Keratinocyte (primary cell): ENCODE data around the gene CAPN11. TPM values are rescaled to one million over a fixed set of nuclear protein-coding genes. Genes with fewer than 3 reads are reported as not detected.

Experiments
- DNase-seq: peaks from one replicate; pipeline ENCODE4 v3.0.0-alpha.2; 2011; ENCODE audit warnings: low read depth, missing footprints, low spot score
- FAIRE-seq: peaks from 2 replicates; lab custom pipeline; 2011; peaks lifted over from hg19 to GRCh38; lab: Jason Lieb, UNC
- H2AFZ ChIP-seq: 2 replicates; pipeline ENCODE4 v1.6.0; 2012; ENCODE audit warnings: low read length, control low read depth, inconsistent platforms; ENCODE audit not compliant: control insufficient read depth
- H3K27ac ChIP-seq: 2 replicates; pipeline ENCODE4 v1.5.1; 2011; ENCODE audit warnings: low read length; ENCODE audit not compliant: control insufficient read depth, insufficient read depth
- H3K27me3 ChIP-seq: 3 replicates; pipeline ENCODE4 v1.6.0; 2011; ENCODE audit warnings: low read length; ENCODE audit not compliant: control insufficient read depth, insufficient read depth; ENCODE audit errors: extremely low read depth
- H3K36me3 ChIP-seq, 2 experiments: 2 replicates in 1 of 2; 3 replicates in 1 of 2; pipeline ENCODE4 v1.5.1; 2011; ENCODE audit warnings: low read length in 2 of 2, mild to moderate bottlenecking in 1 of 2; ENCODE audit not compliant: control insufficient read depth in 2 of 2, insufficient read depth in 2 of 2; ENCODE audit errors: extremely low read depth in 1 of 2
- H3K4me1 ChIP-seq: 3 replicates; pipeline ENCODE4 v1.5.1; 2011; ENCODE audit warnings: low read length; ENCODE audit not compliant: control insufficient read depth, insufficient read depth; ENCODE audit errors: extremely low read depth
- H3K4me2 ChIP-seq: 3 replicates; pipeline ENCODE4 v1.6.0; 2011; ENCODE audit warnings: low read depth, low read length; ENCODE audit not compliant: control insufficient read depth, insufficient read depth; ENCODE audit errors: extremely low read depth
- H3K4me3 ChIP-seq, 3 experiments: fragments of 200-600 bp in 1 of 3; sonication (generic) in 1 of 3; 2 replicates in 2 of 3; 3 replicates in 1 of 3; pipeline ENCODE4 v1.5.1; 2011 to 2016; ENCODE audit warnings: low read length in 3 of 3, mild to moderate bottlenecking in 3 of 3, control low read depth in 2 of 3, inconsistent platforms in 1 of 3, low read depth in 1 of 3, mixed read lengths in 1 of 3, mixed run types in 1 of 3, moderate library complexity in 1 of 3; ENCODE audit not compliant: control insufficient read depth in 2 of 3, insufficient read depth in 2 of 3; ENCODE audit errors: extremely low read depth in 1 of 3
- H3K79me2 ChIP-seq: 2 replicates; pipeline ENCODE4 v1.6.0; 2012; ENCODE audit warnings: low read length; ENCODE audit not compliant: control insufficient read depth, insufficient read depth
- H3K9ac ChIP-seq: 3 replicates; pipeline ENCODE4 v1.6.0; 2011; ENCODE audit warnings: low read length; ENCODE audit not compliant: control insufficient read depth, insufficient read depth; ENCODE audit errors: extremely low read depth
- H3K9me1 ChIP-seq: 3 replicates; pipeline ENCODE4 v1.6.0; 2011; ENCODE audit warnings: low read length; ENCODE audit not compliant: control insufficient read depth, insufficient read depth; ENCODE audit errors: extremely low read depth
- H3K9me3 ChIP-seq: 2 replicates; pipeline ENCODE4 v1.5.1; 2012; ENCODE audit warnings: low read depth, low read length; ENCODE audit not compliant: control insufficient read depth
- H4K20me1 ChIP-seq: 3 replicates; pipeline ENCODE4 v1.6.0; 2011; ENCODE audit warnings: low read length; ENCODE audit not compliant: control insufficient read depth, insufficient read depth; ENCODE audit errors: extremely low read depth
- EZH2 ChIP-seq: IDR thresholded peaks from one replicate; pipeline ENCODE4 v1.6.1; 2012; ENCODE audit warnings: inconsistent platforms, mild to moderate bottlenecking, low read length, moderate library complexity
- dilution Hi-C: fragments of 300-500 bp; cut with MboI; formaldehyde crosslinking; loops from one replicate; pipeline ENCODE4 v1.7.0; 2020; ENCODE audit warnings: low sequenced_read_pairs; ENCODE audit not compliant: extremely low pct_ligation_motif_present
- polyA plus RNA-seq, 5 experiments: library from polyadenylated mRNA; depleted of rRNA in 3 of 5; stranded (reverse) in 3 of 5; stranded (forward) in 1 of 5; unstranded in 1 of 5; fragments of >200 nt; gene quantifications; 1 replicate in 1 of 5; 2 replicates in 3 of 5; 3 replicates in 1 of 5; pipeline versions ENCODE4 v1.2.1 to v1.2.3, GENCODE V29; 2011 to 2012; ENCODE audit warnings: missing spikeins in 2 of 5, low read depth in 1 of 5, low replicate concordance in 1 of 5
- TF ChIP-seq, protein P1 (sequence below), 3 experiments: IDR thresholded peaks in 1 of 3; conservative IDR thresholded peaks in 1 of 3; optimal IDR thresholded peaks in 1 of 3; 2 replicates in 2 of 3; 3 replicates in 1 of 3; pipeline versions ENCODE3 to v1.5.1; 2011; ENCODE audit warnings: low read length in 3 of 3, mild to moderate bottlenecking in 3 of 3, moderate library complexity in 2 of 3, control low read depth in 1 of 3, inconsistent platforms in 1 of 3; ENCODE audit not compliant: insufficient read depth in 2 of 3; ENCODE audit errors: extremely low read depth in 1 of 3

Gene CAPN11
- polyA plus RNA-seq, 1 donor (not counting 4 experiments of a cell fraction or from before 2014, with no cell fraction given), result not detected

DNA sequence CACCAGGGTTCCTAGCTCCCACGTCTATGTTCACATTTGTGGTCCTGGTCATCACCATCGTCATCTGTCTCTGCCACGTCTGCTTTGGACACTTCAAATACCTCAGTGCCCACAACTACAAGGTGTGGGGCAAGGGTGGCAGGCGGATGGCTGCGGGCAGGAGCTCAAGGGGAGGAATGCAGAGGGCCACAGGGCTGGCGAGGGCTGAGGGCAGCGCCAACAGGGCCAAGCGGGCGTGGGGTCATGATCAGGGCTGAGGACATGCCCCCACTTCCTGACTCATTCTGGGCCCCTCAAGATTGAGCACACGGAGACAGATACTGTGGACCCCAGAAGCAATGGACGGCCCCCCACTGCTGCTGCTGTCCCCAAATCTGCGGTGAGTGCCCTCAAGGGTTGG is 4.6 kb upstream of the CAPN11 start:
- H2AFZ ChIP-seq, result no peak overlapping the region
- no peak overlapping the region for H3K4me3 ChIP-seq
- H3K27ac ChIP-seq, result no peak overlapping the region
- no peaks in the 10 kb centered on the region for H3K9me3 ChIP-seq
- no peaks in the 10 kb centered on the region for H3K79me2 ChIP-seq
- no peaks in the 10 kb centered on the region for H3K27me3 ChIP-seq
- dilution Hi-C loops, result no loop called here
- H3K4me1 ChIP-seq, result no peaks in the 10 kb centered on the region
- no peak for TF ChIP-seq EZH2
- TF ChIP-seq, protein P1, sequence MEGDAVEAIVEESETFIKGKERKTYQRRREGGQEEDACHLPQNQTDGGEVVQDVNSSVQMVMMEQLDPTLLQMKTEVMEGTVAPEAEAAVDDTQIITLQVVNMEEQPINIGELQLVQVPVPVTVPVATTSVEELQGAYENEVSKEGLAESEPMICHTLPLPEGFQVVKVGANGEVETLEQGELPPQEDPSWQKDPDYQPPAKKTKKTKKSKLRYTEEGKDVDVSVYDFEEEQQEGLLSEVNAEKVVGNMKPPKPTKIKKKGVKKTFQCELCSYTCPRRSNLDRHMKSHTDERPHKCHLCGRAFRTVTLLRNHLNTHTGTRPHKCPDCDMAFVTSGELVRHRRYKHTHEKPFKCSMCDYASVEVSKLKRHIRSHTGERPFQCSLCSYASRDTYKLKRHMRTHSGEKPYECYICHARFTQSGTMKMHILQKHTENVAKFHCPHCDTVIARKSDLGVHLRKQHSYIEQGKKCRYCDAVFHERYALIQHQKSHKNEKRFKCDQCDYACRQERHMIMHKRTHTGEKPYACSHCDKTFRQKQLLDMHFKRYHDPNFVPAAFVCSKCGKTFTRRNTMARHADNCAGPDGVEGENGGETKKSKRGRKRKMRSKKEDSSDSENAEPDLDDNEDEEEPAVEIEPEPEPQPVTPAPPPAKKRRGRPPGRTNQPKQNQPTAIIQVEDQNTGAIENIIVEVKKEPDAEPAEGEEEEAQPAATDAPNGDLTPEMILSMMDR (optimal IDR thresholded peaks at IDR 0.05 in 1 of 3, IDR thresholded peaks at IDR 0.05 in 1 of 3, conservative IDR thresholded peaks at IDR 0.05 in 1 of 3; ENCODE audit: extremely low read depth in 1 of 3, insufficient read depth in 2 of 3, low read length in 3 of 3), result no peak
- FAIRE-seq (no peak), DNase-seq (no peak)
- peaks cover 27 to 34% of the 10 kb centered on the region in 2 experiments for H3K36me3 ChIP-seq
- no peak overlapping the region for H3K4me2 ChIP-seq
- H4K20me1 ChIP-seq, result no peaks in the 10 kb centered on the region
- H3K9ac ChIP-seq, result no peak overlapping the region
- no peaks in the 10 kb centered on the region for H3K9me1 ChIP-seq

DNA sequence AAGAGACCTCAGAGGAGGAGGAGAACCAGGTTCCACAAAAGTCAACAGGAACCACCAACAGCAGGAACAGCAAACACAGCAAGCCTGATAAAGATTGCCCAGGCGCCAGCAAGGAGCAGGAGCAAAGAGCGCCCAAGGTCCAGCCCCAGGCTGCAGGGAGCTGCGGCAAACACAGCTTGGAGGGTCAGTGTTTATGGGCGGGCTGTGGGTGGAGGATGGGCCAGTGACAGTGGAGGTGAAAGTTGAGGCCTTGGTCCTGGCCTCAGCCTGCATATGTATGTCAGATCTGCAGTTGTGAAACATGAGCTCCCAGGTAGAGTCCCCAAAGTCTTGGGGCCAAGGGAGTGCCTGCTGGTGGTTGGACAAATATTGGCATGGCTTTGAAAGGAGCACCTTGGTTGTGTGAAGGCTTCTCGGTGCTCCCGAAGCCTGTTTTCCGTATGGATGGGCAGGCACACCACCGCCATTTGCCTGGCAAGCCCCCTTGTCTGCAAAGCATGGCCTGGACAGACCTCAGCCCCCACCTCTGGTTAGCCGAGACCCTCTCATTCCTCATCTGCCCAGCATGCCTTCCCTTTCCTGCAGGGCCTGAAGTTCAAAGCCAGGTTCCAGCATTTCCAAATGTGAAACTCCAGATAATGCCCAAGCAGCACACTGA is 2.0 kb upstream of the CAPN11 start:
- DNase-seq (no peak), FAIRE-seq (no peak)
- no peaks in the 10 kb centered on the region for H4K20me1 ChIP-seq
- H3K4me2 ChIP-seq, result no peak overlapping the region
- dilution Hi-C loops, result no loop called here
- peaks cover under 1% of the 10 kb centered on the region for H3K9me1 ChIP-seq
- no peaks in the 10 kb centered on the region for H3K9me3 ChIP-seq
- H3K4me3 ChIP-seq, result no peak overlapping the region
- no peaks in the 10 kb centered on the region for H3K79me2 ChIP-seq
- H3K27ac ChIP-seq, result no peak overlapping the region
- H3K36me3 ChIP-seq, result peaks cover 12 to 18% of the 10 kb centered on the region in 2 experiments
- H3K9ac ChIP-seq, result no peak overlapping the region
- no peaks in the 10 kb centered on the region for H3K27me3 ChIP-seq
- TF ChIP-seq EZH2, result no peak
- TF ChIP-seq, protein P1 (optimal IDR thresholded peaks at IDR 0.05 in 1 of 3, IDR thresholded peaks at IDR 0.05 in 1 of 3, conservative IDR thresholded peaks at IDR 0.05 in 1 of 3; ENCODE audit: extremely low read depth in 1 of 3, insufficient read depth in 2 of 3, low read length in 3 of 3), result no peak
- H3K4me1 ChIP-seq, result peaks cover 9% of the 10 kb centered on the region
- H2AFZ ChIP-seq, result no peak overlapping the region
